Neural cell (in vitro differentiated cells): ENCODE measurements around the gene FAF1. TPM values are rescaled to one million over a fixed set of nuclear protein-coding genes. Genes with fewer than 3 reads are reported as not detected.

Source experiments
- H2AFZ ChIP-seq: fragments of 200-600, 300-800 bp; sonication (generic), shearing (Covaris generic); 2 replicates; pipeline ENCODE4 v1.6.0; 2014; ENCODE audit warnings: low read depth, mild to moderate bottlenecking, antibody characterized with exemption, low read length, moderate library complexity
- H3F3A ChIP-seq: fragments of 200-600 bp; shearing (Covaris generic); 2 replicates; pipeline ENCODE4 v1.6.1; 2016; ENCODE audit warnings: mild to moderate bottlenecking, moderate library complexity, mixed read lengths, antibody characterized with exemption, low read length; ENCODE audit not compliant: insufficient read depth, poor library complexity, severe bottlenecking
- H3K27ac ChIP-seq: fragments of 200-600, 300-800 bp; sonication (generic), shearing (Covaris generic); 2 replicates; pipeline ENCODE4 v1.5.1; 2014; ENCODE audit warnings: mild to moderate bottlenecking, low read length, moderate library complexity
- H3K27me3 ChIP-seq: fragments of 300-800, 200-600 bp; sonication (generic), shearing (Covaris generic); 2 replicates; pipeline ENCODE4 v1.6.0; 2014; ENCODE audit warnings: mild to moderate bottlenecking, low read depth, low read length, moderate library complexity; ENCODE audit not compliant: insufficient read depth
- H3K36me3 ChIP-seq: fragments of 300-800, 200-600 bp; sonication (generic), shearing (Covaris generic); 2 replicates; pipeline ENCODE4 v1.5.1; 2014; ENCODE audit warnings: mild to moderate bottlenecking, antibody characterized with exemption, low read length, moderate library complexity; ENCODE audit not compliant: insufficient read depth
- H3K4me2 ChIP-seq: fragments of 300-800, 200-600 bp; sonication (generic), shearing (Covaris generic); 2 replicates; pipeline ENCODE4 v1.6.0; 2014; ENCODE audit warnings: mild to moderate bottlenecking, low read length
- H3K4me3 ChIP-seq: fragments of 300-800, 200-600 bp; sonication (generic), shearing (Covaris generic); 2 replicates; pipeline ENCODE4 v1.5.1; 2014; ENCODE audit warnings: mild to moderate bottlenecking, low read length, moderate library complexity
- H3K79me2 ChIP-seq: fragments of 200-600 bp; shearing (Covaris generic); replicated peaks from 2 replicates; pipeline ENCODE4 v1.6.0; 2014; ENCODE audit warnings: mild to moderate bottlenecking, low read length, moderate library complexity; ENCODE audit not compliant: insufficient read depth
- H3K9ac ChIP-seq: fragments of 300-800, 200-600 bp; sonication (generic), shearing (Covaris generic); 2 replicates; pipeline ENCODE4 v1.6.1; 2016; ENCODE audit warnings: mild to moderate bottlenecking, low read length, mixed read lengths
- H3K9me2 ChIP-seq: fragments of 200-600 bp; shearing (Covaris generic); 2 replicates; pipeline ENCODE4 v1.6.1; 2016; ENCODE audit warnings: mild to moderate bottlenecking, low read length, mixed read lengths; ENCODE audit not compliant: insufficient read depth
- H3K9me3 ChIP-seq: fragments of 200-600, 300-800 bp; sonication (generic), shearing (Covaris generic); 2 replicates; pipeline ENCODE4 v1.6.1; 2016; ENCODE audit warnings: mild to moderate bottlenecking, mixed run types, low read length, moderate library complexity, mixed read lengths
- H4K20me1 ChIP-seq: fragments of 200-600 bp; shearing (Covaris generic); 2 replicates; pipeline ENCODE4 v1.6.1; 2016; ENCODE audit warnings: mild to moderate bottlenecking, mixed run types; ENCODE audit not compliant: insufficient read depth
- CTCF ChIP-seq: fragments of 450-650 bp; IDR thresholded peaks from 2 replicates; pipeline ENCODE4 v1.5.1; 2014; ENCODE audit warnings: antibody characterized with exemption, mild to moderate bottlenecking, moderate library complexity; ENCODE audit not compliant: poor library complexity, severe bottlenecking
- EP300 ChIP-seq: fragments of 450-650 bp; conservative IDR thresholded peaks from 2 replicates; pipeline ENCODE4 v1.6.1; 2014; ENCODE audit warnings: antibody characterized with exemption, mild to moderate bottlenecking, moderate library complexity; ENCODE audit not compliant: poor library complexity, severe bottlenecking
- EZH2 ChIP-seq: fragments of 200-600, 300-800 bp; shearing (Covaris generic), sonication (generic); IDR thresholded peaks from 2 replicates; pipeline ENCODE4 v1.6.1; 2014; ENCODE audit warnings: antibody characterized with exemption, low read length, borderline replicate concordance, mild to moderate bottlenecking; ENCODE audit not compliant: insufficient read depth, poor library complexity, severe bottlenecking
- MXI1 ChIP-seq: fragments of 450-650 bp; conservative IDR thresholded peaks from 2 replicates; pipeline ENCODE4 v1.6.1; 2014; ENCODE audit warnings: antibody characterized with exemption, mild to moderate bottlenecking; ENCODE audit not compliant: poor library complexity, severe bottlenecking
- POLR2AphosphoS5 ChIP-seq: IDR thresholded peaks from 2 replicates; pipeline ENCODE4 v1.6.1; 2012
- RAD21 ChIP-seq: fragments of 450-650 bp; conservative IDR thresholded peaks from 2 replicates; pipeline ENCODE4 v1.6.1; 2014; ENCODE audit warnings: antibody characterized with exemption, mild to moderate bottlenecking, moderate library complexity
- SMC3 ChIP-seq: fragments of 450-650 bp; conservative IDR thresholded peaks from 2 replicates; pipeline ENCODE4 v1.6.1; 2014; ENCODE audit warnings: antibody characterized with exemption, mild to moderate bottlenecking, moderate library complexity; ENCODE audit not compliant: poor library complexity
- TAF1 ChIP-seq: IDR thresholded peaks from 2 replicates; pipeline ENCODE4 v1.6.1; 2012; ENCODE audit warnings: low read depth
- polyA plus RNA-seq: library from polyadenylated mRNA; depleted of rRNA; stranded (reverse); fragments of >200 nt; gene quantifications from 2 replicates; pipeline ENCODE4 v1.2.3, GENCODE V29; 2014
- TF ChIP-seq, protein P1 (sequence below): IDR thresholded peaks from 2 replicates; pipeline ENCODE4 v1.6.1; 2012; ENCODE audit warnings: borderline replicate concordance

The FAF1 gene
- polyA plus RNA-seq, 1 donor from 2014 or later = 52.1 TPM

- Histone ChIP-seq H3K27ac (no peak overlapping the region), H2AFZ (no peak overlapping the region), H4K20me1 (no peaks in the 10 kb centered on the region), H3K9me3 (no peaks in the 10 kb centered on the region), H3K79me2 (peaks cover 10% of the 10 kb centered on the region), H3K4me2 (no peak overlapping the region), H3F3A (no peaks in the 10 kb centered on the region), H3K9me2 (no peaks in the 10 kb centered on the region), H3K4me3 (no peak overlapping the region), H3K36me3 (no peaks in the 10 kb centered on the region), H3K9ac (no peak overlapping the region), H3K27me3 (no peaks in the 10 kb centered on the region)
- no peak for TF ChIP-seq MXI1
- TF ChIP-seq EZH2 = no peak
- TF ChIP-seq POLR2AphosphoS5 = no peak
- no peak for TF ChIP-seq CTCF
- TF ChIP-seq, protein P1, sequence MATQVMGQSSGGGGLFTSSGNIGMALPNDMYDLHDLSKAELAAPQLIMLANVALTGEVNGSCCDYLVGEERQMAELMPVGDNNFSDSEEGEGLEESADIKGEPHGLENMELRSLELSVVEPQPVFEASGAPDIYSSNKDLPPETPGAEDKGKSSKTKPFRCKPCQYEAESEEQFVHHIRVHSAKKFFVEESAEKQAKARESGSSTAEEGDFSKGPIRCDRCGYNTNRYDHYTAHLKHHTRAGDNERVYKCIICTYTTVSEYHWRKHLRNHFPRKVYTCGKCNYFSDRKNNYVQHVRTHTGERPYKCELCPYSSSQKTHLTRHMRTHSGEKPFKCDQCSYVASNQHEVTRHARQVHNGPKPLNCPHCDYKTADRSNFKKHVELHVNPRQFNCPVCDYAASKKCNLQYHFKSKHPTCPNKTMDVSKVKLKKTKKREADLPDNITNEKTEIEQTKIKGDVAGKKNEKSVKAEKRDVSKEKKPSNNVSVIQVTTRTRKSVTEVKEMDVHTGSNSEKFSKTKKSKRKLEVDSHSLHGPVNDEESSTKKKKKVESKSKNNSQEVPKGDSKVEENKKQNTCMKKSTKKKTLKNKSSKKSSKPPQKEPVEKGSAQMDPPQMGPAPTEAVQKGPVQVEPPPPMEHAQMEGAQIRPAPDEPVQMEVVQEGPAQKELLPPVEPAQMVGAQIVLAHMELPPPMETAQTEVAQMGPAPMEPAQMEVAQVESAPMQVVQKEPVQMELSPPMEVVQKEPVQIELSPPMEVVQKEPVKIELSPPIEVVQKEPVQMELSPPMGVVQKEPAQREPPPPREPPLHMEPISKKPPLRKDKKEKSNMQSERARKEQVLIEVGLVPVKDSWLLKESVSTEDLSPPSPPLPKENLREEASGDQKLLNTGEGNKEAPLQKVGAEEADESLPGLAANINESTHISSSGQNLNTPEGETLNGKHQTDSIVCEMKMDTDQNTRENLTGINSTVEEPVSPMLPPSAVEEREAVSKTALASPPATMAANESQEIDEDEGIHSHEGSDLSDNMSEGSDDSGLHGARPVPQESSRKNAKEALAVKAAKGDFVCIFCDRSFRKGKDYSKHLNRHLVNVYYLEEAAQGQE = no peak
- TF ChIP-seq TAF1 = no peak
- TF ChIP-seq EP300 = no peak
- no peak for TF ChIP-seq SMC3
- no peak for TF ChIP-seq RAD21
Observed at GRCh38 chr1:50898773-50899172, 61.3 kb downstream of the FAF1 start.

DNA sequence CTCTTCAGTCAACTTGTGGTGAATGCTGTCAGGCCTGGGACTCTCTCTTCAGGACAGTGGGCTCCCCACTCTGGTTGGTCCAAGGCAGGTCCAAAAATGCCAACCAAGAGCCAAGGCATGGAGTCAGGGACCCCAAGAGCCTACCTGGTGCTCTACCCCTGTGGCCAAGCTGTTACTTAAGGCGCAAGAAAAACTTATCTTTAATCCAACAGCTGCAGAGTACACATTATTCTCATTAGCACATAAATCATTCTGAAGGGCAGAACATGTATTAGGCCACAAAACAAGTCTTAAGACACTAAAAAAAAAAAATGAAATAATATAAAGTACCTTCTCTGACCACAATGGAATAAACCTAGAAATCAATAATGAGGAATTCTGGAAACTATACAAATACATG, 65.7 kb downstream of the FAF1 start:
- Histone ChIP-seq H3K79me2 (peaks cover 10% of the 10 kb centered on the region), H3K9me3 (no peaks in the 10 kb centered on the region)

More for the DNA sequence above, 65.7 kb downstream of the FAF1 start:
- Histone ChIP-seq H3K27ac (no peak overlapping the region), H3K27me3 (no peaks in the 10 kb centered on the region), H3K4me2 (no peak overlapping the region), H3K4me3 (no peak overlapping the region), H3K9ac (no peak overlapping the region), H4K20me1 (no peaks in the 10 kb centered on the region), H3K36me3 (no peaks in the 10 kb centered on the region), H2AFZ (no peak overlapping the region), H3F3A (no peaks in the 10 kb centered on the region), H3K9me2 (no peaks in the 10 kb centered on the region)
- no peak for TF ChIP-seq TAF1
- TF ChIP-seq POLR2AphosphoS5 = no peak
- TF ChIP-seq MXI1 = no peak
- no peak for TF ChIP-seq SMC3
- no peak for TF ChIP-seq EP300
- TF ChIP-seq, protein P1 = no peak
- no peak for TF ChIP-seq RAD21
- TF ChIP-seq CTCF = no peak
- no peak for TF ChIP-seq EZH2
